A549 (cell line): ENCODE measurements around the gene CCDC83. TPM values are rescaled to one million over a fixed set of nuclear protein-coding genes. Genes with fewer than 3 reads are reported as not detected.
"Not testable (repeated sequence)": the region's sequence is repeated elsewhere in the genome, so short reads cannot be mapped to it uniquely, and the experiment has no call there.

ENCODE experiments used
- ATAC-seq, 2 experiments: fragments of 200-7000 bp in 1 of 2; fragments of >200 bp in 1 of 2; cut with Nextera tagmentation in 1 of 2; cut with Tn5 transposase in 1 of 2; 3 replicates each; pipeline versions ENCODE4 v1.8.0 to v1.9.1; 2018 to 2020; ENCODE audit warnings: mild to moderate bottlenecking in 1 of 2, moderate library complexity in 1 of 2
- CTCF ChIA-PET: fragments of 300-600 bp; sonication (Branson Sonifier 250); formaldehyde crosslinking; extraction: SDS; loops from one replicate; lab custom pipeline; 2021; ENCODE audit warnings: antibody characterized with exemption, inconsistent platforms; lab: Yijun Ruan, JAX
- POLR2A ChIA-PET: fragments of 350-600 bp; formaldehyde crosslinking; extraction: SDS; loops from one replicate; lab custom pipeline; 2021; ENCODE audit warnings: antibody characterized with exemption, inconsistent platforms; lab: Yijun Ruan, JAX
- DNase-seq, 2 experiments: peaks; one replicate each; pipeline versions ENCODE4 v3.0.0 to v3.0.0-alpha.2; 2011 to 2016; ENCODE audit warnings: low read depth in 1 of 2, low spot score in 1 of 2
- FAIRE-seq: peaks from 2 replicates; lab custom pipeline; 2011; peaks lifted over from hg19 to GRCh38; lab: Jason Lieb, UNC
- H3K27ac ChIP-seq, 2 experiments: fragments of >200 bp; sonication (Bioruptor Twin); formaldehyde crosslinking; 3 replicates each; pipeline ENCODE4 v1.5.1; 2016 to 2017
- H3K4me1 ChIP-seq: fragments of >200 bp; sonication (Bioruptor Twin); formaldehyde crosslinking; 3 replicates; pipeline ENCODE4 v1.6.1; 2016
- H3K4me2 ChIP-seq: fragments of >200 bp; sonication (Bioruptor Twin); formaldehyde crosslinking; 3 replicates; pipeline ENCODE4 v1.6.1; 2016
- H3K4me3 ChIP-seq: fragments of >200 bp; sonication (Bioruptor Twin); formaldehyde crosslinking; 3 replicates; pipeline ENCODE4 v1.5.1; 2016
- H3K9me3 ChIP-seq: fragments of >200 bp; sonication (Bioruptor Twin); formaldehyde crosslinking; 3 replicates; pipeline ENCODE4 v1.6.1; 2016
- ATOH8 ChIP-seq: fragments of 250-450 bp; sonication (Bioruptor Pico); IDR thresholded peaks from 2 replicates; pipeline ENCODE4 v1.5.0; 2020; ENCODE audit warnings: low read depth, mild to moderate bottlenecking, moderate library complexity
- BHLHE40 ChIP-seq: IDR thresholded peaks from 2 replicates; pipeline ENCODE4 v1.6.1; 2012; ENCODE audit warnings: low read depth, low read length, inconsistent platforms
- CBX2 ChIP-seq: fragments of 200-600 bp; sonication (generic); IDR thresholded peaks from 2 replicates; pipeline ENCODE4 v1.6.1; 2016; ENCODE audit warnings: low read depth, mild to moderate bottlenecking, borderline replicate concordance
- CEBPB ChIP-seq, 2 experiments: fragments of >200 bp in 1 of 2; sonication (Bioruptor Twin) in 1 of 2; formaldehyde crosslinking in 1 of 2; IDR thresholded peaks; 2 replicates each; pipeline ENCODE4 v1.6.1; 2012 to 2016
- CTCF ChIP-seq: fragments of >200 bp; sonication (Bioruptor Twin); formaldehyde crosslinking; IDR thresholded peaks from 3 replicates; pipeline ENCODE4 v1.5.1; 2016
- ESRRA ChIP-seq: fragments of 150-350 bp; IDR thresholded peaks from 2 replicates; pipeline ENCODE4 v1.6.1; 2014; ENCODE audit warnings: mild to moderate bottlenecking, low read length, borderline replicate concordance
- FOSB ChIP-seq: fragments of 250-450 bp; sonication (Bioruptor Pico); IDR thresholded peaks from 2 replicates; pipeline ENCODE4 v1.5.0; 2020; ENCODE audit warnings: mild to moderate bottlenecking, moderate library complexity
- GATA3 ChIP-seq: IDR thresholded peaks from 2 replicates; pipeline ENCODE4 v1.6.1; 2012; ENCODE audit warnings: borderline replicate concordance
- HOXB5 ChIP-seq: fragments of 250-450 bp; sonication (Bioruptor Pico); IDR thresholded peaks from 2 replicates; pipeline ENCODE4 v1.5.0; 2020; ENCODE audit warnings: mild to moderate bottlenecking, moderate library complexity
- JUNB ChIP-seq: fragments of >200 bp; sonication (Bioruptor Twin); formaldehyde crosslinking; IDR thresholded peaks from 2 replicates; pipeline ENCODE4 v1.6.1; 2016
- MAFK ChIP-seq: fragments of 450-650 bp; IDR thresholded peaks from 2 replicates; pipeline ENCODE4 v1.6.1; 2014; ENCODE audit not compliant: partially characterized antibody
- MAZ ChIP-seq: fragments of 150-350 bp; IDR thresholded peaks from 2 replicates; pipeline ENCODE4 v1.6.1; 2014; ENCODE audit warnings: antibody characterized with exemption, low read depth, low read length, borderline replicate concordance
- NFE2L2 ChIP-seq: fragments of 150-350 bp; conservative IDR thresholded peaks from 2 replicates; pipeline ENCODE4 v1.6.1; 2014; ENCODE audit warnings: low read length
- NPAS2 ChIP-seq: fragments of 250-450 bp; sonication (Bioruptor Pico); IDR thresholded peaks from 2 replicates; pipeline ENCODE4 v1.8.0; 2022; ENCODE audit warnings: mild to moderate bottlenecking, moderate library complexity, borderline replicate concordance
- RCOR1 ChIP-seq: fragments of 150-350 bp; IDR thresholded peaks from 2 replicates; pipeline ENCODE4 v1.6.1; 2014; ENCODE audit warnings: antibody characterized with exemption, low read length, low read depth
- RNF2 ChIP-seq: fragments of 200-600 bp; sonication (generic); IDR thresholded peaks from 2 replicates; pipeline ENCODE4 v1.6.1; 2016; ENCODE audit warnings: low read depth, mild to moderate bottlenecking, antibody characterized with exemption, moderate library complexity, borderline replicate concordance
- SMC3 ChIP-seq: fragments of >200 bp; sonication (Bioruptor Twin); formaldehyde crosslinking; IDR thresholded peaks from 3 replicates; pipeline ENCODE4 v1.6.1; 2018; ENCODE audit warnings: inconsistent platforms
- TP53 ChIP-seq: fragments of 250-450 bp; sonication (Bioruptor Pico); IDR thresholded peaks from 2 replicates; pipeline ENCODE4 v1.5.0; 2021; ENCODE audit warnings: mild to moderate bottlenecking, moderate library complexity
- ZC3H11A ChIP-seq: fragments of 450-650 bp; IDR thresholded peaks from 2 replicates; pipeline ENCODE4 v1.6.1; 2014; ENCODE audit warnings: antibody characterized with exemption, mild to moderate bottlenecking
- ZFP36 ChIP-seq: fragments of 450-650 bp; IDR thresholded peaks from 2 replicates; pipeline ENCODE4 v1.6.1; 2014; ENCODE audit warnings: borderline replicate concordance; ENCODE audit not compliant: partially characterized antibody
- ZNF302 ChIP-seq: fragments of 250-450 bp; sonication (Bioruptor Pico); IDR thresholded peaks from 2 replicates; pipeline ENCODE4 v1.9.0; 2021; ENCODE audit warnings: inconsistent platforms, mild to moderate bottlenecking, moderate library complexity
- ZSCAN20 ChIP-seq: fragments of 250-450 bp; sonication (Bioruptor Pico); IDR thresholded peaks from 2 replicates; pipeline ENCODE4 v1.8.0; 2022; ENCODE audit warnings: mild to moderate bottlenecking, moderate library complexity
- WGBS: methylation state at CpG from one replicate; pipeline ENCODE4 v1.1.6; 2017; ENCODE audit errors: missing lambda C conversion rate; 5-methylcytosine and 5-hydroxymethylcytosine counted together
- polyA plus RNA-seq, 4 experiments: library from polyadenylated mRNA; depleted of rRNA in 3 of 4; stranded (reverse); fragments of >200 nt; fragmentation: RNase III in 1 of 4; extraction: RNeasy Plus Mini Kit Qiagen cat#74134 plus additional on column Dnase treatment in 1 of 4; gene quantifications; 2 replicates in 3 of 4; 3 replicates in 1 of 4; pipeline ENCODE4 v1.2.3, GENCODE V29; 2011 to 2017
- TF ChIP-seq, protein P1 (sequence below): fragments of 450-650 bp; IDR thresholded peaks from 2 replicates; pipeline ENCODE4 v1.6.1; 2014; ENCODE audit warnings: antibody characterized with exemption
- TF ChIP-seq, protein P2 (sequence below): fragments of 150-350 bp; IDR thresholded peaks from 2 replicates; pipeline ENCODE4 v1.6.1; 2014; ENCODE audit warnings: low read depth, mild to moderate bottlenecking, low read length
- TF ChIP-seq, protein P3 (sequence below): fragments of 250-450 bp; sonication (Bioruptor Pico); IDR thresholded peaks from 2 replicates; pipeline ENCODE4 v1.5.0; 2021; ENCODE audit warnings: mild to moderate bottlenecking, moderate library complexity, borderline replicate concordance

CCDC83 gene
- polyA plus RNA-seq, 2 of the 4 experiments (the other 2 are of a cell fraction) = not detected

DNA sequence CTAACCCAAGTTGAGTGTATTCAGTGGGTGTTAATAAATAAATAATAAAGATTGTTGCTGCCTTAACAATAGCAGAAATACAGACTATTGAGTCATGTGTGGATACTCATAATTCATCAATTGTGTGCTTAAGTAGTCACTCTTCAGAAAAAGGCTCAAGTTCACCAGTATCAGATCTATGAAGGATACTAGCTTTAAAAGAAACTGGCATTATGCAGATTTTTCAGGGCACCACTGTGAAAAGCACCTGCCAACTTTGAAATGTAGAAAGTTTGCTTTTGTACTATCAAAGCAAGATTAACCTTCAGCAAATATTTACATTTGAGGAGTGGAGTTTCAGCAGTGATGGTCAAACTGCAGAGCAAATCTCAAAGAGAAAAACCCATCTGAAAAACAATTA lies 24.1 kb upstream of the CCDC83 start:
- Histone ChIP-seq H3K4me2 (peak overlapping the region; percentile 58), H3K27ac (peak overlapping the region in 1 of 2 experiments; percentile 23; a peak in 3 of 6 replicates), H3K9me3 (peaks cover 8% of the 10 kb centered on the region; the same call in 2 of the 3 replicates), H3K4me1 (peaks cover 49% of the 10 kb centered on the region), H3K4me3 (no peak overlapping the region)
- no peak for DNase-seq
- CTCF ChIA-PET = interaction anchor here (3.1 kb wide), 1 partner anchor 24 kb away, joined by 7 read pairs; the partner anchor contains the start of gene CCDC83
- POLR2A ChIA-PET = no interaction called here
- FAIRE-seq = peak; percentile 78
- TF ChIP-seq JUNB (0 out of 2 replicates have a peak, but pooled peaks have one; percentile 9), RCOR1 (no peak), GATA3 (peak; percentile 42; the same call in 1 of the 2 replicates)
- ATAC-seq = no peak

- no peak for ATAC-seq
- Histone ChIP-seq H3K9me3 (peaks cover 8% of the 10 kb centered on the region; the same call in 2 of the 3 replicates), H3K4me2 (no peak overlapping the region), H3K27ac (no peak overlapping the region)
- POLR2A ChIA-PET = no interaction called here
- TF ChIP-seq ZSCAN20 (CRISPR knock-in tag) (no peak), SMC3 (no peak), HOXB5 (no peak), ZFP36 (no peak), NPAS2 (no peak), NFE2L2 (no peak), FOSB (CRISPR knock-in tag) (no peak), CBX2 (no peak), ATOH8 (no peak), BHLHE40 (no peak), ZC3H11A (no peak), ESRRA (no peak), CEBPB (IDR thresholded peaks at IDR 0.05) (no peak), MAZ (no peak), CTCF (no peak)
- TF ChIP-seq, protein P1, sequence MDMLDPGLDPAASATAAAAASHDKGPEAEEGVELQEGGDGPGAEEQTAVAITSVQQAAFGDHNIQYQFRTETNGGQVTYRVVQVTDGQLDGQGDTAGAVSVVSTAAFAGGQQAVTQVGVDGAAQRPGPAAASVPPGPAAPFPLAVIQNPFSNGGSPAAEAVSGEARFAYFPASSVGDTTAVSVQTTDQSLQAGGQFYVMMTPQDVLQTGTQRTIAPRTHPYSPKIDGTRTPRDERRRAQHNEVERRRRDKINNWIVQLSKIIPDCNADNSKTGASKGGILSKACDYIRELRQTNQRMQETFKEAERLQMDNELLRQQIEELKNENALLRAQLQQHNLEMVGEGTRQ = no peak
- TF ChIP-seq, all 56 proteins: peak for 0
- CTCF ChIA-PET = interaction anchor here (2.0 kb wide), 1 partner anchor 20 kb away, joined by 10 read pairs; the partner anchor contains the start of gene CCDC83
- Histone ChIP-seq H3K4me3 (no peak overlapping the region), H3K4me1 (peaks cover 20% of the 10 kb centered on the region)
- WGBS = 69% methylated on average over 1 of the region's 1 CpG
- no peak for FAIRE-seq
- DNase-seq = no peak
These were observed 19.9 kb upstream of the CCDC83 start for GRCh38 chr11:85835263-85835662.

DNA sequence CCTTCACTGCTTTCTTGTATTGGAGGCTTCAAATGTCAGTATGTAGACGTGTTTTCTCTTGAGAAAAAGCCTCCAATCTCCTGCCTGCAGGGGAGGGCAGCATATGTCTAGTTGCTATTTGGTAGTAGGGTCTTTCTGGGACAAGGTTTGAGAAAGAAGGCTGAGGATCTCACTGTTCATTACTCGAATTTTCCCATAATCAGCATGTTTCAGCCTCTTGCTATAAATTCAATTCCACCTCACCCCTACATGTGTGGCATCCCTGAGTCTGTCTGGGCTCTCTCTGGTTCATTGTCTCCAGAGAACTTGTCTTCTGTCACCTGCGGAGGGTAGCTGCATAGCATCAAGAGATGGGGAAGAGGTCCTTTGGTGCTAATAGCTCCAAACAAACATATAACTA lies 19.5 kb upstream of the CCDC83 start:
- Histone ChIP-seq H3K9me3 (peaks cover 8% of the 10 kb centered on the region; the same call in 2 of the 3 replicates), H3K4me3 (no peak overlapping the region)
- CTCF ChIA-PET = no interaction called here
- 37% methylated on average over 3 of the region's 3 CpGs for WGBS
- POLR2A ChIA-PET = no interaction called here
- DNase-seq = no peak
- TF ChIP-seq NFE2L2 = no peak
- TF ChIP-seq ZNF302 (CRISPR knock-in tag) = no peak
- TF ChIP-seq, protein P2, sequence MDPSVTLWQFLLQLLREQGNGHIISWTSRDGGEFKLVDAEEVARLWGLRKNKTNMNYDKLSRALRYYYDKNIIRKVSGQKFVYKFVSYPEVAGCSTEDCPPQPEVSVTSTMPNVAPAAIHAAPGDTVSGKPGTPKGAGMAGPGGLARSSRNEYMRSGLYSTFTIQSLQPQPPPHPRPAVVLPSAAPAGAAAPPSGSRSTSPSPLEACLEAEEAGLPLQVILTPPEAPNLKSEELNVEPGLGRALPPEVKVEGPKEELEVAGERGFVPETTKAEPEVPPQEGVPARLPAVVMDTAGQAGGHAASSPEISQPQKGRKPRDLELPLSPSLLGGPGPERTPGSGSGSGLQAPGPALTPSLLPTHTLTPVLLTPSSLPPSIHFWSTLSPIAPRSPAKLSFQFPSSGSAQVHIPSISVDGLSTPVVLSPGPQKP = no peak
- no peak for TF ChIP-seq CBX2
- no peak for TF ChIP-seq TP53 (CRISPR knock-in tag)
- TF ChIP-seq, protein P3, sequence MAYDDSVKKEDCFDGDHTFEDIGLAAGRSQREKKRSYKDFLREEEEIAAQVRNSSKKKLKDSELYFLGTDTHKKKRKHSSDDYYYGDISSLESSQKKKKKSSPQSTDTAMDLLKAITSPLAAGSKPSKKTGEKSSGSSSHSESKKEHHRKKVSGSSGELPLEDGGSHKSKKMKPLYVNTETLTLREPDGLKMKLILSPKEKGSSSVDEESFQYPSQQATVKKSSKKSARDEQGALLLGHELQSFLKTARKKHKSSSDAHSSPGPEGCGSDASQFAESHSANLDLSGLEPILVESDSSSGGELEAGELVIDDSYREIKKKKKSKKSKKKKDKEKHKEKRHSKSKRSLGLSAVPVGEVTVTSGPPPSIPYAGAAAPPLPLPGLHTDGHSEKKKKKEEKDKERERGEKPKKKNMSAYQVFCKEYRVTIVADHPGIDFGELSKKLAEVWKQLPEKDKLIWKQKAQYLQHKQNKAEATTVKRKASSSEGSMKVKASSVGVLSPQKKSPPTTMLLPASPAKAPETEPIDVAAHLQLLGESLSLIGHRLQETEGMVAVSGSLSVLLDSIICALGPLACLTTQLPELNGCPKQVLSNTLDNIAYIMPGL = no peak
- TF ChIP-seq RNF2 = no peak
- peak; percentile 62 for TF ChIP-seq MAFK
- TF ChIP-seq, all 56 proteins: peak for 1
- Histone ChIP-seq H3K27ac (no peak overlapping the region), H3K4me1 (peaks cover 16% of the 10 kb centered on the region), H3K4me2 (no peak overlapping the region)
- FAIRE-seq = no peak
- ATAC-seq = no peak

DNA sequence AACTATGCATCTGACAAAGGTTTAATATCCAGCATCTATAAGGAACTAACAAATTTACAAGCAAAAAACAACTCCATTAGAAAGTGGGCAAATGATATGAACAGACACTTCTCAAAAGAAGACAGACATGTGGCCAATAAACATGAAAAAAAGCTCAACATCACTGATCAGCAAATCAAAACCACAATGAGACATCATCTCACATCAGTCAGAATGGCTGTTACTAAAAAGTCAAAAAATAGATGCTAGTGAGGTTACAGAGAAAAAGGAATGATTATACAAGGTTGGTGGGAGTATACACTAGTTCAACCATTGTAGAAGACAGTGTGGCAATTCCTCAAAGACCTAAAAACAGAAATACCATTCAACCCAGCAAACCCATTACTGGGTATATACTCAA lies 14.3 kb upstream of the CCDC83 start:
- H3K9me3 ChIP-seq, ATAC-seq, DNase-seq, H3K4me2 ChIP-seq, H3K27ac ChIP-seq, H3K4me3 ChIP-seq, POLR2A ChIA-PET: not testable (repeated sequence)
- peak; percentile 23 for FAIRE-seq
- peaks cover 18% of the 10 kb centered on the region for H3K4me1 ChIP-seq
- CTCF ChIA-PET = interaction anchor here (0.8 kb wide), 1 partner anchor 145 kb away, joined by 3 read pairs; no protein-coding TSS in a partner anchor
